ENCODE measurements around the gene LRRC56. TPM values are rescaled to one million over a fixed set of nuclear protein-coding genes. Genes with fewer than 3 reads are reported as not detected.

LRRC56 gene
- total and polyA plus RNA-seq, 2 donors (not counting 1 experiment from before 2014, with no cell fraction given): 11.8 to 15.8 TPM

GRCh38 chr11:512761-513595 lies 24.3 kb upstream of the LRRC56 start:
- no peak overlapping the region for H3K4me3 ChIP-seq (ENCODE audit: control extremely low read depth in 1 of 5, extremely low read depth in 1 of 5, insufficient read depth in 1 of 5, low read depth in 2 of 5, low read length in 4 of 5)
- peaks cover 0 to 4% of the 10 kb centered on the region in 2 experiments for H3K36me3 ChIP-seq (replicated peaks in 1 of 2; ENCODE audit: control extremely low read depth in 1 of 2, control insufficient read depth in 1 of 2, extremely low read depth in 1 of 2, insufficient read depth in 2 of 2, low read length in 1 of 2)
- ATAC-seq (ENCODE audit: low read depth): no peak
- TF ChIP-seq CTCF (IDR thresholded peaks at IDR 0.05) (no peak), EZH2 (IDR thresholded peaks at IDR 0.05; ENCODE audit: borderline replicate concordance, insufficient read depth, low read depth, low read length, poor library complexity, severe bottlenecking) (no peak)
- no peaks in the 10 kb centered on the region for H4K20me1 ChIP-seq (ENCODE audit: control insufficient read depth, insufficient read depth, low read length, poor library complexity, severe bottlenecking)
- H3K27ac Mint-ChIP-seq: peak overlapping the region; percentile 59
- H3K27ac ChIP-seq (ENCODE audit: low read length in 2 of 2): no peak overlapping the region
- H3K9ac ChIP-seq (ENCODE audit: low read length): no peak overlapping the region
- H3K4me1 ChIP-seq (ENCODE audit: control insufficient read depth in 2 of 2, insufficient read depth in 2 of 2, low read length in 2 of 2): peaks cover 0 to 1% of the 10 kb centered on the region in 2 donors
- H3K4me3 Mint-ChIP-seq: no peak overlapping the region
- no peak overlapping the region for H3K4me2 ChIP-seq (replicated peaks; ENCODE audit: low read depth, low read length, poor library complexity, severe bottlenecking)
- 95% methylated on average over 28 of the region's 29 CpGs for WGBS (ENCODE audit: insufficient coverage)
- intact Hi-C loops (cut with micrococcal nuclease): no loop called here
- peaks cover 9% of the 10 kb centered on the region for H3K4me1 Mint-ChIP-seq
- ChIA-PET POLR2A (interaction anchor here (0.7 kb wide), 1 partner anchor 158 kb away, joined by 8 read pairs; no protein-coding TSS in a partner anchor), CTCF (no interaction called here)
- no peak overlapping the region for H2AFZ ChIP-seq (ENCODE audit: insufficient read depth, low read depth, low read length, poor library complexity, severe bottlenecking)
- H3K27me3 ChIP-seq (replicated peaks in 1 of 4; ENCODE audit: control extremely low read depth in 1 of 4, control insufficient read depth in 3 of 4, insufficient read depth in 4 of 4, low read length in 3 of 4): no peaks in the 10 kb centered on the region
- no peak for DNase-seq
- peaks cover 5% of the 10 kb centered on the region for H3K79me2 ChIP-seq (ENCODE audit: control insufficient read depth, insufficient read depth, low read length)
- peaks cover 3% of the 10 kb centered on the region for H3K9me3 Mint-ChIP-seq (ENCODE audit: insufficient read depth)
- no peaks in the 10 kb centered on the region for H3K27me3 Mint-ChIP-seq
- peaks cover 0 to 14% (median 0%) of the 10 kb centered on the region in 3 donors for H3K9me3 ChIP-seq (ENCODE audit: control extremely low read depth in 1 of 3, control insufficient read depth in 2 of 3, insufficient read depth in 1 of 3, low read length in 2 of 3)

- TF ChIP-seq CTCF (IDR thresholded peaks at IDR 0.05): no peak
- no peak for TF ChIP-seq EZH2 (IDR thresholded peaks at IDR 0.05; ENCODE audit: borderline replicate concordance, insufficient read depth, low read depth, low read length, poor library complexity, severe bottlenecking)
- Mint-ChIP-seq H3K27ac (no peak overlapping the region), H3K4me3 (no peak overlapping the region), H3K9me3 (ENCODE audit: insufficient read depth) (peaks cover 3% of the 10 kb centered on the region), H3K27me3 (no peaks in the 10 kb centered on the region), H3K4me1 (peaks cover 9% of the 10 kb centered on the region)
- 98% methylated on average over 9 of the region's 10 CpGs for WGBS (ENCODE audit: insufficient coverage)
- POLR2A ChIA-PET: no interaction called here
- no peak overlapping the region for H3K27ac ChIP-seq (ENCODE audit: low read length in 2 of 2)
- H3K9me3 ChIP-seq (ENCODE audit: control extremely low read depth in 1 of 3, control insufficient read depth in 2 of 3, insufficient read depth in 1 of 3, low read length in 2 of 3): peaks cover 0 to 22% (median 0%) of the 10 kb centered on the region in 3 donors
- CTCF ChIA-PET: no interaction called here
- H3K4me3 ChIP-seq (ENCODE audit: control extremely low read depth in 1 of 5, extremely low read depth in 1 of 5, insufficient read depth in 1 of 5, low read depth in 2 of 5, low read length in 4 of 5): no peak overlapping the region
- no peak overlapping the region for H3K9ac ChIP-seq (ENCODE audit: low read length)
- H2AFZ ChIP-seq (ENCODE audit: insufficient read depth, low read depth, low read length, poor library complexity, severe bottlenecking): no peak overlapping the region
- intact Hi-C loops (cut with micrococcal nuclease): no loop called here
- H4K20me1 ChIP-seq (ENCODE audit: control insufficient read depth, insufficient read depth, low read length, poor library complexity, severe bottlenecking): no peaks in the 10 kb centered on the region
- peaks cover 0 to 2% of the 10 kb centered on the region in 2 experiments for H3K36me3 ChIP-seq (replicated peaks in 1 of 2; ENCODE audit: control extremely low read depth in 1 of 2, control insufficient read depth in 1 of 2, extremely low read depth in 1 of 2, insufficient read depth in 2 of 2, low read length in 1 of 2)
- H3K4me2 ChIP-seq (replicated peaks; ENCODE audit: low read depth, low read length, poor library complexity, severe bottlenecking): no peak overlapping the region
- H3K4me1 ChIP-seq (ENCODE audit: control insufficient read depth in 2 of 2, insufficient read depth in 2 of 2, low read length in 2 of 2): peaks cover 3 to 4% of the 10 kb centered on the region in 2 donors
- no peak for DNase-seq
- H3K79me2 ChIP-seq (ENCODE audit: control insufficient read depth, insufficient read depth, low read length): peaks cover 5% of the 10 kb centered on the region
- no peaks in the 10 kb centered on the region for H3K27me3 ChIP-seq (replicated peaks in 1 of 4; ENCODE audit: control extremely low read depth in 1 of 4, control insufficient read depth in 3 of 4, insufficient read depth in 4 of 4, low read length in 3 of 4)
- ATAC-seq (ENCODE audit: low read depth): no peak
Observed at GRCh38 chr11:514606-515005, 22.7 kb upstream of the LRRC56 start.

All from B cell (primary cell).